NCI-H748 treated with DMSO at 0.1 percent for 48 hours (cell line): Measurements from ENCODE around the gene USP28.
"Not testable (repeated sequence)": the region's sequence is repeated elsewhere in the genome, so short reads cannot be mapped to it uniquely, and the experiment has no call there.

Experiments
- DNase-seq: peaks from one replicate; lab custom pipeline; 2025; lab: John Stamatoyannopoulos, UW

The USP28 gene

GRCh38 chr11:113835306-113835705 lies 40.1 kb downstream of the USP28 start:
- DNase-seq, result no peak

- DNase-seq, result no peak
Observed at GRCh38 chr11:113833151-113833550, 42.2 kb downstream of the USP28 start.

DNA sequence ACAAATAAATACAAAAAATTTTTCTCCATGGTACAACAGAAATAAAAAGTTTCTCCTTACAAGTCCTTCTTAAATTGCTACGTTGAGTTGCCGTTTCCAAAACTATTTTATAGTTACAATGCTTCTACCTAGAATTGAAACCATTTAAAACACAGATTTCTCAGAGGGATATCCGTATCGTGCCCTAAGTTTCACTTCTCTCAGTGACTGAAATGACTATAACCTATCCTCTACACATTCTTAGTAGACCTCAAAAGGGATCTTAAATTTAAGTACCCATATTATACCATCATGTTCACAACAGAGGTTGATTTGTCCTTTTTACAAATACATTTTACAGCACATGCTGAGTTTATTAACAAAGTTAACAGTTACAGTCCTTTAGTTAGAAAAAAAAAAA lies 44.1 kb downstream of the USP28 start:
- no peak for DNase-seq

GRCh38 chr11:113829751-113830150 lies 45.6 kb downstream of the USP28 start:
- DNase-seq, result no peak

DNA sequence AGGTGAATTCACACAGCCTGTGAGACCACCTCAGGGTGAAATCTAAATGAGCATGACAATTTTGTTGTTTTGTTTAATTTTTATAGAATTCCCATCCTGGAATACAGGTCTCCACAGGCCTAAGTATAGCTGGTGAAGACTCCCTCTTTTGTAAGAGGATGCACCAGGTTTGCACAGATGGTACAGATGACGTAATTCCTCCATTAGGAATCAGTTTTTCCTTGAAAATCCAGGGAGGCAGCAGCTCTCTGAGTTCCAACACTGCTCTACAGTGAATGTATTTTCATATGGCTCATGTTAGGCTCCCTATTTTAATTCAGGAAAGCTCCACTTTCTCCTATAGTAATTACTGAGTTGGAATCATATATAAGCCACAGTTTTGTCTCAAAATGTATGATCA lies 47.2 kb downstream of the USP28 start:
- no peak for DNase-seq

DNA sequence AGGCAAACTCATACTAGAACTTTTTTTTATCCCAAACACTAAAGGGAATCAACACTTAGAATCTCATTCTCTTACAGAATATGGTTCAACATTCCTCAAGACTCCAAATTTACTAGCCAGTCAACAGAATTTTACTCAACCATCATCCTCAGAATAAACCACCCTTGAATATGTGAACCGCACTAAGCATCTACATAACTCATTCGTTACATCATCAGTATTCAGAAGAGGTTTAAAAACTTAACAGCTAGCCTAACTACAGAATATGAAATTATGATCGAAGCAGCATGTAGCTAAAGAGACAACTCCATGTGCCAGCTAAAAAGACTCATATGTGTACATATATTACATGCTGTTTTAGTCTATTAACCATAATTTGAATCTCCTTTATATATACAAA lies 47.9 kb downstream of the USP28 start:
- DNase-seq, result no peak

DNA sequence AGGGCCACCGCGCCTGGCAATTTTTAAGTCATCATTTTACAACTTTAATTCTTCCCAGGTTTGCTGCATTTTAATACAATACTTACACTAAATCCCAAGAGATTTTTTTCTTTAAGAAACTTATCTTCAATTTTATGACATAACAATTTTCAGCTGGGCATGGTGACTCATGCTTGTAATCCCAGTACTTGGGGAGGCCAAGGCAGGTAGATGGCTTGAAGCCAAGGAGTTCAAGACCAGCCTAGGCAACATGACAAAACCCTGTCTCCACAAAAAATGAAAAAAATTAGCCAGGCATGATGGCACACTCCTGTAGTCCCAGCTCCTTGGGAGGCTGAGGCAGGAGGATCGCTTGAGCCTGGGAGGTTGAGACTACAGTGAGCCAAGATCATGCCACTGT lies 56.9 kb downstream of the USP28 start:
- DNase-seq, result no peak

- no peak for DNase-seq
Observed at GRCh38 chr11:113817626-113818025, 57.7 kb downstream of the USP28 start.

- no peak for DNase-seq
Observed at GRCh38 chr11:113817162-113817561, 58.2 kb downstream of the USP28 start.

GRCh38 chr11:113814181-113814580 lies 61.2 kb downstream of the USP28 start:
- DNase-seq, result no peak

DNA sequence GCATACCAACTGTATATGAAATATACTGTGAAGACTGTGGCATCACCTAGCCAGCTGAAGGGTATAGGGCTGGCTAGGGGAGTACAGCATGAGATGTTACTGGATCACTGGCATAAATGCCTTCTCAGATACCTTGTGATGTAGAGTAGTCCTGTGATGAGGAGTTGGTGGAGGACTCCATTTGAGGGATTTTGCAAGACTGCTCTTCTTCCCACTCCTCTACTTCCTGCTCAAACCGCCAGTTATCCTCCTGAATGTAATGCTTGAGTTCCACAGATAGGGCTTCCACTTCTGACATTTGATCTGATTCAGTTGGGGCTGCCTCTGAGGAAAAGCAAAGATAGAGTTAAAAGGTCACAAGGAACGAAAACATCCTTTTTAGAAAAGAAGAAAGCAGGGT lies 66.4 kb downstream of the USP28 start:
- DNase-seq, result no peak

GRCh38 chr11:113806406-113806805 lies 69.0 kb downstream of the USP28 start:
- peak; percentile 12 for DNase-seq

GRCh38 chr11:113805640-113806039 lies 69.7 kb downstream of the USP28 start:
- DNase-seq, result no peak

DNA sequence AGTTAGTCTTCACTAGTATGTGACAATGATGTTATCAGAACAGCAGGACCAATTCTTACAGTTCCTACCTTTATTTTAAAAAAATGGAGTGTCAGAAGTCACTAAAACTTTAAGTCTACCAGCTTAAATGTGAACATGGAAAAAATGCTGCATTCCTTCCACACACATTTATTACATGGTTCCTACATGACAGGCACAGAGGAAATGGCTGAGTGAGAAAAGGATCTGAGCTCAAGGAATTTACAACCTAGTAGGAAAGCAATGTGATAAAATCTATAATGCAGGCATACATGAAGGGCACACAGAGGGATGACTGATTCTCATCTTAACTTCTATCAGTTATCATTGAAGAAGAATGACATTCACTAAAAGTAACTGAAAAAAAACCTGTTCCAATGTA lies 72.8 kb downstream of the USP28 start:
- no peak for DNase-seq

GRCh38 chr11:113796663-113797259 lies 78.6 kb downstream of the USP28 start:
- DNase-seq, result peak; percentile 8

DNA sequence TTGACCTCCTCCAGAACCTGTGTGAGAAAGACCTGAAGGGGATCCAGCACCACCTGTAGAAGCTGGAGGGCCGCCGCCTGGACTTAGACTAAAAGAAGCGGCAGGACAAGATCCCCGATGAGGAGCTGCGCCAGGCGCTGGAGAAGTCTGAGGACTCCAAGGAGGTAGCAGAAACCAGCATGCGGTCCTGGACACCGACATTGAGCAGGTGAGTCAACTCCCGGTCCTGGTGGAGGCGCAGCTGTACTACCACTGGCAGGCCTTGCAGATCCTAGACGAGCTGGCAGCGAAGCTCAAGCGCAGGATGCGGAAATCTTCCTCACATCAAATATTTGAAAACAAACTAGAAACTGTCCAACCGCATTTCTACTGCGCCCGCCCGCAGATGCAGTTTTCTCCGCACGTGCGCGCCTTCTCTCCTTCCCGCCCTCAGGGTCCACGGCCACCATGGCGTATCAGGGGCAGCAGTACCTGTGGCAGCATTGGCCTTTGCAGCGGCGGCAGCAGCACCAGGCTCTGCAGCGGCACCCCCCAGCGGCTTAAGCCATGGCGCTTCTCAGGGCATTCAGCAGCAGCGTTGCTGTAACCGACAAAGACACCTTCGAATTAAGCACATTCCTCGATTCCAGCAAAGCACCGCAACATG lies 85.6 kb downstream of the USP28 start:
- no peak for DNase-seq

GRCh38 chr11:113789016-113789415 lies 86.4 kb downstream of the USP28 start:
- not testable (repeated sequence) for DNase-seq

GRCh38 chr11:113782134-113782533 lies 93.2 kb downstream of the USP28 start:
- DNase-seq, result no peak

DNA sequence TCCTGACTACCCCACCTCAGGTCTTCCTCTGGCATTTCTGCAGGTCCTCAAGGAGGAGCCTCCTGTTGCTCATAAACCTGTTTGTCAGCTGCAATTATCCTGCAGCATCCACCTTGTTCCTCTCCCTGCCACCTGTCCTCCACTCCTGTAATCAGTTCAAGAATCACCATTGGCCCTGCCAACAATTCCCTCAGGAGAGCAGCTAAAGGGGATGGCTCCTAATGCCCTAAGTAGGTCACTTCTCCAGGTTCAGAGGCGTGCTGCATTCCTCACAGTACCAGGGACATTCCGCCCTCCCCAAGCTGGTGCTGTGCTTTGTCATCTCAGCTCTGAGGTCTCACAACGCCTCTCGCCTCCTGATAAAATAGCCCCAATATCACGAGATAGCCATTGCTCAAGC lies 93.7 kb downstream of the USP28 start:
- no peak for DNase-seq

- DNase-seq, result no peak
Observed at GRCh38 chr11:113779496-113779895, 95.9 kb downstream of the USP28 start, which contains the start of gene CLDN25. CLDN25 (plus strand) TSS chr11:113779796; CDS start chr11:113779796, 0 bp downstream.

DNA sequence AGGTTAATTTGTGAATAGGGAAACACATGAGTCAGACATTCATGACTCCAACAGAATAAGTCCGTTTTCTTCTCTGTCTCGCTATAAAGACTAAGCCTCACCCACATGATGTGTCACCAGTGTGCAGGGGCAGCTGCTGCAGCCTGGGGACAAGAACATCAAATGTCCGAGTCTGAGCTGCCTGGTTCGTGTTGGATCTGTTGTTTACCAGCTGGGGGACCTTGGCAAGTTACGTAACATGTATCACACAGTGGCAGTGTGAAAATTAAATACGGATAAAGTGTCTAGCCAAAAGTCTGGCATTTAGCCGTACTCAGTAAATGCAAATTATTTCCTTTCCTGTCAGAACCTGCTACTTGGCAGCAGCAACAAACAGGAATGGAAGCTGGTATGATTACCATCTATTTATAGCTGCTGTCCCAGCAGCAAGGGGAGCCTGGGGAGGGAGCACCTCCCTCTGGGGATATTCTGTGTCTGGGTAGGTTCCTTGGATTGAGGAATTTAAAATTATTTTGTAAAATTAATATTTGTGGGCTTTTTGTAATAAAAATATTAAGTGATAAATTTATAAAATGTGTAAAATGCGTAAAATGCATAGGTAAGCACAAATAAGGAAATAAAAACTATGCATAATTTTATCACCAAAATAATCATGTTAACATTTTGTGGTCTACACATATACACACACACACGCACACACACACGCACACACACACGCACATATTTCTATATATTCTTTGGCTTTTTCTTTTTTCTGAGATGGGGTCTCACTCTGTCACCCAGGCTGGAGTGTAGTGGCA lies 97.1 kb downstream of the USP28 start:
- DNase-seq, result no peak

- DNase-seq, result no peak
Observed at GRCh38 chr11:113774174-113774503, 101.2 kb downstream of the USP28 start.

GRCh38 chr11:113773416-113774173 lies 101.8 kb downstream of the USP28 start, which contains the start of gene ZW10:
ZW10 (minus strand) TSS chr11:113773692; CDS start chr11:113773666, 26 bp downstream.
- DNase-seq, result peak; percentile 80
